Parathyroid adenoma (tissue), 2 donors: ENCODE results near the gene SEPHS2.
"Not testable (repeated sequence)": the region's sequence is repeated elsewhere in the genome, so short reads cannot be mapped to it uniquely, and the experiment has no call there.

Source experiments
- H2AFZ ChIP-seq: fragments of 300-600 bp; sonication (generic); one replicate; pipeline ENCODE4 v1.7.0; 2017; ENCODE audit warnings: antibody characterized with exemption, mild to moderate bottlenecking
- H3K27ac ChIP-seq: fragments of 300-600 bp; sonication (generic); one replicate; pipeline ENCODE4 v1.7.0; 2017
- H3K27me3 ChIP-seq: fragments of 300-600 bp; sonication (generic); one replicate; pipeline ENCODE4 v1.7.0; 2017; ENCODE audit warnings: low read length; ENCODE audit not compliant: control insufficient read depth, insufficient read depth
- H3K36me3 ChIP-seq: fragments of 300-600 bp; sonication (generic); one replicate; pipeline ENCODE4 v1.7.0; 2017; ENCODE audit warnings: low read length; ENCODE audit not compliant: control insufficient read depth, insufficient read depth
- H3K4me1 ChIP-seq: fragments of 300-600 bp; sonication (generic); one replicate; pipeline ENCODE4 v1.7.0; 2017; ENCODE audit warnings: control low read depth
- H3K4me2 ChIP-seq: fragments of 300-600 bp; sonication (generic); one replicate; pipeline ENCODE4 v1.7.0; 2017; ENCODE audit warnings: low read length
- H3K4me3 ChIP-seq: fragments of 300-600 bp; sonication (generic); one replicate; pipeline ENCODE4 v1.7.0; 2017; ENCODE audit warnings: low read depth, low read length
- H3K79me2 ChIP-seq: fragments of 300-600 bp; sonication (generic); one replicate; pipeline ENCODE4 v1.7.0; 2017; ENCODE audit warnings: control low read depth
- H3K9ac ChIP-seq: fragments of 300-600 bp; sonication (generic); one replicate; pipeline ENCODE4 v1.7.0; 2017; ENCODE audit warnings: mild to moderate bottlenecking
- H3K9me3 ChIP-seq: fragments of 300-600 bp; sonication (generic); one replicate; pipeline ENCODE4 v1.7.0; 2017; ENCODE audit warnings: low read length; ENCODE audit not compliant: control insufficient read depth
- CTCF ChIP-seq: fragments of 300-600 bp; sonication (generic); IDR thresholded peaks from one replicate; pipeline ENCODE4 v1.7.0; 2017; ENCODE audit warnings: antibody characterized with exemption, mild to moderate bottlenecking
- donor health status: primary hyperparathyroidism.

SEPHS2 gene

GRCh38 chr16:30456302-30456701 is 10.6 kb upstream of the SEPHS2 start:
- TF ChIP-seq CTCF = no peak

GRCh38 chr16:30452709-30453580 is 7.3 kb upstream of the SEPHS2 start:
- not testable (repeated sequence) for H3K27ac ChIP-seq, H3K4me2 ChIP-seq, H3K4me1 ChIP-seq, H3K79me2 ChIP-seq, H2AFZ ChIP-seq, H3K9me3 ChIP-seq, H3K36me3 ChIP-seq, H3K9ac ChIP-seq, H3K27me3 ChIP-seq, H3K4me3 ChIP-seq

More at GRCh38 chr16:30456302-30456701, 10.6 kb upstream of the SEPHS2 start:
- H3K4me2 ChIP-seq = no peak overlapping the region
- no peaks in the 10 kb centered on the region for H3K36me3 ChIP-seq
- no peaks in the 10 kb centered on the region for H3K79me2 ChIP-seq
- no peaks in the 10 kb centered on the region for H3K4me1 ChIP-seq
- no peak overlapping the region for H2AFZ ChIP-seq
- H3K9ac ChIP-seq = no peak overlapping the region
- no peak overlapping the region for H3K4me3 ChIP-seq
- no peaks in the 10 kb centered on the region for H3K9me3 ChIP-seq
- H3K27ac ChIP-seq = no peak overlapping the region
- H3K27me3 ChIP-seq = no peaks in the 10 kb centered on the region

- no peaks in the 10 kb centered on the region for H3K36me3 ChIP-seq
- peaks cover 6% of the 10 kb centered on the region for H3K4me1 ChIP-seq
- no peak overlapping the region for H2AFZ ChIP-seq
- no peak overlapping the region for H3K9ac ChIP-seq
- no peak overlapping the region for H3K4me3 ChIP-seq
- no peak for TF ChIP-seq CTCF
- H3K4me2 ChIP-seq = no peak overlapping the region
- no peaks in the 10 kb centered on the region for H3K27me3 ChIP-seq
- no peaks in the 10 kb centered on the region for H3K9me3 ChIP-seq
- H3K79me2 ChIP-seq = peaks cover 5% of the 10 kb centered on the region
- no peak overlapping the region for H3K27ac ChIP-seq
These were observed 3.4 kb upstream of the SEPHS2 start for GRCh38 chr16:30449116-30449435.

GRCh38 chr16:30447512-30448226 is 2.0 kb upstream of the SEPHS2 start:
- no peaks in the 10 kb centered on the region for H3K36me3 ChIP-seq
- H3K9me3 ChIP-seq = no peaks in the 10 kb centered on the region
- H3K4me3 ChIP-seq = no peak overlapping the region
- H3K9ac ChIP-seq = no peak overlapping the region
- H2AFZ ChIP-seq = no peak overlapping the region
- no peak overlapping the region for H3K27ac ChIP-seq
- peaks cover 5% of the 10 kb centered on the region for H3K79me2 ChIP-seq
- TF ChIP-seq CTCF = no peak
- H3K4me1 ChIP-seq = peaks cover 6% of the 10 kb centered on the region
- H3K4me2 ChIP-seq = no peak overlapping the region
- H3K27me3 ChIP-seq = no peaks in the 10 kb centered on the region

GRCh38 chr16:30446203-30446595 is 525 bp upstream of the SEPHS2 start:
- Histone ChIP-seq H3K79me2 (peaks cover 5% of the 10 kb centered on the region), H3K4me3 (peak overlapping the region; percentile 93), H3K27ac (peak overlapping the region; percentile 84), H2AFZ (peak overlapping the region; percentile 95), H3K36me3 (no peaks in the 10 kb centered on the region), H3K4me2 (peak overlapping the region; percentile 93), H3K9me3 (no peaks in the 10 kb centered on the region), H3K4me1 (peaks cover 6% of the 10 kb centered on the region), H3K9ac (no peak overlapping the region), H3K27me3 (no peaks in the 10 kb centered on the region)
- TF ChIP-seq CTCF = no peak
